ENCODE measurements around the gene ICAM2. TPM values are rescaled to one million over a fixed set of nuclear protein-coding genes. Genes with fewer than 3 reads are reported as not detected.

ICAM2 gene
- total RNA-seq, 1 donor from 2014 or later = not detected

DNA sequence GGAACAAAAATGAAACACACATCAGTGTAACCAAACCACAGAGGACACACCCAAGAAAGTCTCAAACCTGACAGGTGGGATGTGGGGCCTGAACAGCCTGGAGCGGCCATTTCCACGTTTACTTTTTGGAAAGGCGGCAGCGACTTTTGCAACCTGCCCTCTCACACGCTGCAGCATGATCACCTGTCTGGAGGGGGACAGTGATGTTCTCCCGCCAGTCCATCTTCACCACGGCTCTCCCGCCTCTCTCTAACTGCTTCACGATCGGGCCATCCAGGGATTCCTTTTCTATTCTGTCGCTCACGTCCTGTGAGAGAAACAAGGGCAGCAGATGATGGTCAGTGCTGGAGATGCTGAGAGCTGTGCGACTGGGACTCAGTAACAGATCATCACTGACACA, 24.7 kb upstream of the ICAM2 start:
- DNase-seq = no peak
- H3K36me3 Mint-ChIP-seq (ENCODE audit: unreplicated experiment) = peaks cover 4% of the 10 kb centered on the region
- H3K27ac Mint-ChIP-seq (ENCODE audit: unreplicated experiment) = no peak overlapping the region
- no peak overlapping the region for H3K4me3 Mint-ChIP-seq (ENCODE audit: unreplicated experiment)
- peaks cover 3% of the 10 kb centered on the region for H3K9me3 Mint-ChIP-seq (ENCODE audit: unreplicated experiment)
- no peaks in the 10 kb centered on the region for H3K4me1 Mint-ChIP-seq (ENCODE audit: low read depth, unreplicated experiment)
- TF ChIP-seq, protein P1, sequence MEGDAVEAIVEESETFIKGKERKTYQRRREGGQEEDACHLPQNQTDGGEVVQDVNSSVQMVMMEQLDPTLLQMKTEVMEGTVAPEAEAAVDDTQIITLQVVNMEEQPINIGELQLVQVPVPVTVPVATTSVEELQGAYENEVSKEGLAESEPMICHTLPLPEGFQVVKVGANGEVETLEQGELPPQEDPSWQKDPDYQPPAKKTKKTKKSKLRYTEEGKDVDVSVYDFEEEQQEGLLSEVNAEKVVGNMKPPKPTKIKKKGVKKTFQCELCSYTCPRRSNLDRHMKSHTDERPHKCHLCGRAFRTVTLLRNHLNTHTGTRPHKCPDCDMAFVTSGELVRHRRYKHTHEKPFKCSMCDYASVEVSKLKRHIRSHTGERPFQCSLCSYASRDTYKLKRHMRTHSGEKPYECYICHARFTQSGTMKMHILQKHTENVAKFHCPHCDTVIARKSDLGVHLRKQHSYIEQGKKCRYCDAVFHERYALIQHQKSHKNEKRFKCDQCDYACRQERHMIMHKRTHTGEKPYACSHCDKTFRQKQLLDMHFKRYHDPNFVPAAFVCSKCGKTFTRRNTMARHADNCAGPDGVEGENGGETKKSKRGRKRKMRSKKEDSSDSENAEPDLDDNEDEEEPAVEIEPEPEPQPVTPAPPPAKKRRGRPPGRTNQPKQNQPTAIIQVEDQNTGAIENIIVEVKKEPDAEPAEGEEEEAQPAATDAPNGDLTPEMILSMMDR (IDR thresholded peaks at IDR 0.05; ENCODE audit: partially characterized antibody, unreplicated experiment) = no peak
- H3K27me3 Mint-ChIP-seq (ENCODE audit: unreplicated experiment) = no peaks in the 10 kb centered on the region

DNA sequence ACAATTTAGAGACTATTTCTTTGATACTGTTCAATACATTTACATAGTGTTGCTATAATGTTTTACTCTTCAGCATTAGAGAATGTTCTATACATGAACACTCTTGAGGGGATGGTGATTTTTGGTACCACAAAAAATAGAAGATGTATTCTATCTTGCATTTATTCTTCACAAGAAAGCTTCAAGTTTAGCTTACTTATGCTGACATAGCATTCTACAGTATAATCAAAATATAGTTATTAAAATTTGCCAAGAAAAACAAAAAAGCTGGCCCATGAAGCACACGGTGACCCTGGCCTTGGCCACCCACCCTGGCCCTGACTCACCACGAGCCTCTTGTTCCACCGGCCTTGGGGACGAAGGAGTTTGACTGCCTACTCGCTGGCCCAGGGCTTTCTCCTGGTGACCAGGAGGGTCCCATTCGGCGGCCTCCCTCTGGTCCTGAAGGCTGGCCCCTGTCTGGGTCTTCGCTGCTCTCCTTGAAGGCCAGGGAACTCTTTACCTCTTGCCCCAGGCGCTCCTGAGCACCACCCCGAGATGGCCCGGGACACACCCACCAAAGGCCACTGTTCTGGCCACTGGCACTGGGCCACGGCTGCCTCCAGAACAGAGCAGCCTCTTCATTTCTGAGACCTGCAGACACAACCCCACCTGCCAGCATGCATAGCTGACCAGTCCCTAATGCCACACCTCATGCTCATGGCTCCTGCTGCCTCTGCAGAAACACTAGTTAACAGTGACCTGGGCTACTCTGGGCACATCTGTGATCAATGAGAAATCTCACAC, 22.5 kb upstream of the ICAM2 start:
- H3K9me3 Mint-ChIP-seq (ENCODE audit: unreplicated experiment) = peaks cover 3% of the 10 kb centered on the region
- no peak overlapping the region for H3K4me3 Mint-ChIP-seq (ENCODE audit: unreplicated experiment)
- no peak for DNase-seq

DNA sequence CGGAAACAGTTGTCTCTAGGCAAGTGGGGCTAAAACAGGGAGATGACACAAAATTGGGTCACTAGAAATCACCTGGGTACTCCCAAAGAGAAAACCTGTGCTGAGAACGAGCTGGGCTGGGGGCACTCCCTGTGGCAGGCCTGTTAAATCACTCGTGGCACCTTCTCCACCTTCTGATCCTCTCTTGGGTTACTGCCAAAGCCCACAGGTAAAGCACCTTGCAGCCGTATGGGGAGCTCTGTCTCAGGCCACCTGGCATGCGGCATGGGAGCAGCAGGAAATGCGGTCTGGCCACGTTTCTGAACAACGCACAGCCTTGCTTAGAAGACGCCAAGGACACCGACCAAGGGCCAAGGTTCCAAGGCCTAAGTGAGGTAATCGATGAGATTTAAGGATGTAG, 21.5 kb upstream of the ICAM2 start:
- Mint-ChIP-seq H3K27ac (ENCODE audit: unreplicated experiment) (no peak overlapping the region), H3K27me3 (ENCODE audit: unreplicated experiment) (no peaks in the 10 kb centered on the region), H3K36me3 (ENCODE audit: unreplicated experiment) (peaks cover 4% of the 10 kb centered on the region), H3K9me3 (ENCODE audit: unreplicated experiment) (peaks cover 3% of the 10 kb centered on the region), H3K4me3 (ENCODE audit: unreplicated experiment) (no peak overlapping the region), H3K4me1 (ENCODE audit: low read depth, unreplicated experiment) (no peaks in the 10 kb centered on the region)
- TF ChIP-seq, protein P1 (IDR thresholded peaks at IDR 0.05; ENCODE audit: partially characterized antibody, unreplicated experiment) = no peak
- DNase-seq = no peak

More for the DNA sequence above, 22.5 kb upstream of the ICAM2 start:
- H3K4me1 Mint-ChIP-seq (ENCODE audit: low read depth, unreplicated experiment) = no peaks in the 10 kb centered on the region
- no peaks in the 10 kb centered on the region for H3K27me3 Mint-ChIP-seq (ENCODE audit: unreplicated experiment)
- H3K36me3 Mint-ChIP-seq (ENCODE audit: unreplicated experiment) = peaks cover 4% of the 10 kb centered on the region
- H3K27ac Mint-ChIP-seq (ENCODE audit: unreplicated experiment) = no peak overlapping the region
- TF ChIP-seq, protein P1 (IDR thresholded peaks at IDR 0.05; ENCODE audit: partially characterized antibody, unreplicated experiment) = no peak

DNA sequence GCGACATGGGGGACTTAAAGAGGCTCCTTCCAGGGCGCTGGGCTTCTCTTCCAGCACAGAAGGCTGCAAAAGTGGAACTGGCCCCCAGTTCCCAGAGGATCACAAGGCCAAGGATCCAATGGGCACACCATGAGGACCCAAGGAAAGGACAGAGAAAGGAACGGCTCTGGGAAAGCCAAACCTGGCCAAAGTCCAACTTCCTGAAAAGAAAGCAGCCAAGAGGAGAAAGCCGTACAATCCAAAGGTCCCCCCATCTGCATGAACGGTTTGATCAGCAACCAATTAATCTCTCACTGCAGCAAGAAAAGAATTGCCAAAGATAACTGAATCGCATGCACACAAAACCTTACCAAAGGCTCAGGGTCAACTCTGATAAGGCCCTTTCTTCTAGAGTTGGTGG, 19.8 kb upstream of the ICAM2 start:
- no peaks in the 10 kb centered on the region for H3K4me1 Mint-ChIP-seq (ENCODE audit: low read depth, unreplicated experiment)
- no peak for DNase-seq
- H3K36me3 Mint-ChIP-seq (ENCODE audit: unreplicated experiment) = peaks cover 4% of the 10 kb centered on the region
- no peak overlapping the region for H3K4me3 Mint-ChIP-seq (ENCODE audit: unreplicated experiment)
- TF ChIP-seq, protein P1 (IDR thresholded peaks at IDR 0.05; ENCODE audit: partially characterized antibody, unreplicated experiment) = no peak
- H3K9me3 Mint-ChIP-seq (ENCODE audit: unreplicated experiment) = peaks cover 3% of the 10 kb centered on the region
- no peak overlapping the region for H3K27ac Mint-ChIP-seq (ENCODE audit: unreplicated experiment)
- H3K27me3 Mint-ChIP-seq (ENCODE audit: unreplicated experiment) = no peaks in the 10 kb centered on the region

DNA sequence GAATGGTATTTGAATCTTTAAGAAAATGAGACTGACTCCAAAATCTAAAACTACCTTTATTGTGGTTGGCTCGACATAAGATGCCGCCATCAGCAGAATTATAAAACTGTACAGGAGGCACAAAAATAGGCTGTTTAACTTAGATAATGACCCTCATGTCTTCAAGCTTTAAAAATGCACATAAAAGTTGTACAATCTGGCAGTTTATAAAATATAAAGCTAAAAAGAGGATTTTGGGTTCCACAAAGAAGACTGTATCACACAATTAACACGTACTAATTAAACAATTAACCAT, 18.6 kb upstream of the ICAM2 start:
- H3K27ac Mint-ChIP-seq (ENCODE audit: unreplicated experiment) = no peak overlapping the region
- no peaks in the 10 kb centered on the region for H3K4me1 Mint-ChIP-seq (ENCODE audit: low read depth, unreplicated experiment)
- peaks cover 3% of the 10 kb centered on the region for H3K9me3 Mint-ChIP-seq (ENCODE audit: unreplicated experiment)
- TF ChIP-seq, protein P1 (IDR thresholded peaks at IDR 0.05; ENCODE audit: partially characterized antibody, unreplicated experiment) = no peak
- H3K36me3 Mint-ChIP-seq (ENCODE audit: unreplicated experiment) = peaks cover 4% of the 10 kb centered on the region
- H3K27me3 Mint-ChIP-seq (ENCODE audit: unreplicated experiment) = no peaks in the 10 kb centered on the region
- no peak for DNase-seq
- no peak overlapping the region for H3K4me3 Mint-ChIP-seq (ENCODE audit: unreplicated experiment)
